Activated T-cell treated with anti-CD3 and anti-CD28 coated beads for 24 hours (primary cell): ENCODE measurements around the gene RFX1.
"Not testable (repeated sequence)": the region's sequence is repeated elsewhere in the genome, so short reads cannot be mapped to it uniquely, and the experiment has no call there.

ENCODE experiments used
- DNase-seq: peaks from one replicate; pipeline ENCODE4 v3.0.0-alpha.2; 2020; ENCODE audit warnings: low read depth

The RFX1 gene

GRCh38 chr19:13934785-13935109 lies 71.4 kb downstream of the RFX1 start:
- no peak for DNase-seq

- DNase-seq, result no peak
Measured at GRCh38 chr19:13932911-13933393, 73.2 kb downstream of the RFX1 start.

GRCh38 chr19:13932149-13932637 lies 73.9 kb downstream of the RFX1 start:
- no peak for DNase-seq

GRCh38 chr19:13931391-13932148 lies 74.5 kb downstream of the RFX1 start:
- no peak for DNase-seq

GRCh38 chr19:13930402-13930801 lies 75.7 kb downstream of the RFX1 start:
- no peak for DNase-seq

- DNase-seq, result no peak
Measured at GRCh38 chr19:13929956-13930355, 76.2 kb downstream of the RFX1 start.

GRCh38 chr19:13929340-13929739 lies 76.8 kb downstream of the RFX1 start:
- no peak for DNase-seq

- DNase-seq, result no peak
Measured at GRCh38 chr19:13926715-13927114, 79.4 kb downstream of the RFX1 start.

- DNase-seq, result no peak
Measured at GRCh38 chr19:13926010-13926409, 80.1 kb downstream of the RFX1 start.

- DNase-seq, result no peak
Measured at GRCh38 chr19:13923194-13923987, 82.7 kb downstream of the RFX1 start.

- DNase-seq, result not testable (repeated sequence)
Measured at GRCh38 chr19:13922118-13922517, 84.0 kb downstream of the RFX1 start.

GRCh38 chr19:13920940-13921747 lies 85.0 kb downstream of the RFX1 start:
- DNase-seq, result no peak

GRCh38 chr19:13920524-13920923 lies 85.6 kb downstream of the RFX1 start:
- no peak for DNase-seq

GRCh38 chr19:13918726-13919411 lies 87.3 kb downstream of the RFX1 start:
- no peak for DNase-seq

- no peak for DNase-seq
Measured at GRCh38 chr19:13917888-13918406, 88.2 kb downstream of the RFX1 start.

GRCh38 chr19:13914777-13915176 lies 91.3 kb downstream of the RFX1 start:
- DNase-seq, result no peak

GRCh38 chr19:13913352-13913751 lies 92.8 kb downstream of the RFX1 start:
- DNase-seq, result no peak
